HL-60 (cell line): Measurements from ENCODE around the gene MANBA.

Experiments
- CTCF ChIP-seq: IDR thresholded peaks from one replicate; pipeline ENCODE4 v1.5.1; 2011; ENCODE audit warnings: low read length, control low read depth, inconsistent platforms; ENCODE audit not compliant: insufficient read depth
- POLR2AphosphoS5 ChIP-seq: IDR thresholded peaks from 2 replicates; pipeline ENCODE4 v1.6.1; 2012; ENCODE audit warnings: low read depth
- SPI1 ChIP-seq: IDR thresholded peaks from 2 replicates; pipeline ENCODE4 v1.6.1; 2012; ENCODE audit warnings: low read depth, mild to moderate bottlenecking, borderline replicate concordance

- no peak for TF ChIP-seq CTCF
- no peak for TF ChIP-seq SPI1
- no peak for TF ChIP-seq POLR2AphosphoS5
Measured at GRCh38 chr4:102620697-102621497, 139.9 kb downstream of the MANBA start.
